NOMO-1 (cell line): ENCODE results near the gene LCN10.
A peak's percentile ranks its signal among the peaks of the same experiment; 100 is the strongest.
"Not testable (repeated sequence)": the region's sequence is repeated elsewhere in the genome, so short reads cannot be mapped to it uniquely, and the experiment has no call there.

Source experiments
- DNase-seq, 2 experiments: peaks; one replicate each; lab custom pipeline; 2025; ENCODE audit not compliant: unreplicated experiment in 2 of 2; lab: John Stamatoyannopoulos, UW

LCN10 gene

DNA sequence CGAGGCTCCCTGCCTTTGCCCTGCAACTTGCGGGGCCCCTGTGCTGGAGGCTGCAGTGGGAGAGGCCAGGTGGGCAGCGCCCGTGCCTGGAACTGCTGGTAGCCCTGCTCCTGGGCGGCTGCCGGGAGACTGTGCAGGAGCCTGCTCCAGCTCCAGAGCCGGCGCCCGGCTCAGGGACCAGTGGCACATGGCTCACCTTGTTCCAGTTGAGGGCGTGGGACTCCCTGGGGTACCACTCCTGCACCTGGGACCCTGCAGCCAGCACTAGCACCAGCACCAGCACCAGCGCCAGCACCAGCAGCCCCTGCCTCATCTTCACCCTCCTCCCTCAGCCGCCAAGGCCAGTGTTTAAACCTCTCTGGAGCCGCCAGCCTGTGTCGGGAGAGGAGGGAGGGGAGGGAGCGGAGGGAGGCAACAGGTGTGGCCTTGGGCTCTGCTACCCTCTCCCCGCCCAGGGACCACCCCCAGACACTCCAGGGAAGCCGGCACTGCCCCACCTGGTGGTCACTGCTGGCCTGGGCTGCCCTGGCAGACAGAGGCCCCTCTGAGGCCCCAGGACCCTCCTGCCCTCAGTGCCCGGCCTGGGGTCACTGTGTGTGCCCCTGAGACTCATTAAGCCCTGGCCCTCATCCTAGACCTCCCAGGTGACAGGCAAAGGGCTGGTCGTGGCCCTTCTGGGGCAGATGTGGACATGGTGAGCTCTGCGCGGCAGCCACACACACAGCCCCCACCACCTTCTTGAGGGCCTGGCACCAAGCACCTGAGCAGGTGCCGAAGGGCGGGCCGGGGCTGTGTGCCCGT, at the start of gene LCN10:
TSS of gene LCN10 (minus strand) at position 350 of the 801 bp plus-strand sequence. CDS start at position 313, 37 bp downstream.
- no peak for DNase-seq

DNA sequence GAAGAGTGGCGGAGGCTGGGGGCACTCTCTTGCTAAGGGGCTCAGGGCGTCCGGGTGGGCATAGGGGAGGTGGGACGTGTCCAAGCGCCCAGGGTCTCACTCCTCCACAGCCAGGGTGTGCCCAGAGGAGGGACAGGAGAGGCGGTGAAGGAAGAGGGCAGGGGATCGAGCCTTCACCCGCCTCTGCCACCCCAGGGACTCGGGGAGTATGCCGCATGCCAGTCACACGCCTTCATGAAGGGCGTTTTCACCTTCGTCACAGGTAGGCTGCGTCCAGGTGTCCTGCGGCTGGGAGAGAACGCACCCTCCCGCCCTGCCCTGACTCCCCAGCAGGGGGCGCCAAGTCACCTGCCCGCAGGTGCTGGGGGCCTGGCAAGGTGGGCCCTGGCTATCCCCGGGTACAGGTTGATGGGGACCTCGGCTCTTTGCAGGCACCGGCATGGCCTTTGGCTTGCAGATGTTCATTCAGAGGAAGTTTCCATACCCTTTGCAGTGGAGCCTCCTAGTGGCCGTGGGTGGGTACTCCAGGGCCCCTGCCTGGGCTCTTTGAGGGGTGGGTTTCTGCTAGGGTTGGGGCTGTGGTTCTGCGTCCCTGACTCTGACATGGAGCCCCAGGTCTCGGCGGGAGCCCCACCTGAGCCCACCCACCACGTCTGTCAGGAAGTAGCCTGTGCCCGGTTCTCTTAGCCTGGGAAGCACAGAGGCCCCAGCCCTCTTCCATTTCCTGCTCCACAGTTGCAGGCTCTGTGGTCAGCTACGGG, 49.0 kb upstream of the LCN10 start:
- peak; percentile 52 to 67 for DNase-seq

DNA sequence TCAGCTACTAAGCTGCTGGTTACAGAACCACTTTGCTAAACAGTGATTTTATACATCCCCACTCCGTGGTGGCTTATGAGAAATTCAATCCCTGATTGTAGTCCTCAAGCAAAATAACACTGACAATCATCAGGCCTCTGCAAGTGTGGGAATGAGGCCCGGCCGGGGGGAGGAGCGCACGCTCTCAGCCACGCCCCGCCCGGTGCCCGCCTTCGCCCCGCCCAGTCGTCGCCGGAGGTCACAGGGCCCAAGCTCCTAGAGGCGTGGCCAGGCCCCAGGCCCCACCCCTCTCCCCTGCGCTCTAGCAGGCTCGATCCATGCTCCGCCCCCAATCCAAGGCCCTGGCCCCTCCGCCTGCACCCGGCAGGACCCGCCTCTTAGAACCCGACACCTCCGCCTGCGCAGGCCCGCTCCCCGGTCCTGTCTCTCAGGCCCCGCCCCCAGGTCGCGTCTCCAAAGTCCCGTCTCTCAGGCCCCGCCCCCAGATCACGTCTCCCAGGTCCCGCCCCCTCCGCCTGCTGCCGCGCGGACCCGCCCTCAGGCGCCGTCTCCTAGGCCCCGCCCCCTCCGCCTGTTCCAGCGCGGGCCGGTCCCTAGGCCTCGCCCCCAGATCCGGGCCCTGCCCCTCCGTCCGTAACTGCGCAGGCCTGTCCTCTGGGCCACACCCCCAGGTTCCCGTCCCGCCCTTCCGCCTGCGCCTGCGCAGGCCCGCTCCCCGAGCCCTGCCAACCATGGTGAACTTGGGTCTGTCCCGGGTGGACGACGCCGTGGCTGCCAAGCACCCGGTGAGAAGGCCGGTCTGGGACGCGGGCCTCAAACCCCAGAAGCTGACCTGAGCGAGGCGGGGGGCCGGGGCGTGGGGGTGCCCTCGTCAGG, 48.1 kb upstream of the LCN10 start, which contains the start of gene TMEM141:
TSS of gene TMEM141 (plus strand) at position 705 of the 876 bp plus-strand sequence. CDS start at position 732, 27 bp downstream.
- DNase-seq: peak; percentile 100

DNA sequence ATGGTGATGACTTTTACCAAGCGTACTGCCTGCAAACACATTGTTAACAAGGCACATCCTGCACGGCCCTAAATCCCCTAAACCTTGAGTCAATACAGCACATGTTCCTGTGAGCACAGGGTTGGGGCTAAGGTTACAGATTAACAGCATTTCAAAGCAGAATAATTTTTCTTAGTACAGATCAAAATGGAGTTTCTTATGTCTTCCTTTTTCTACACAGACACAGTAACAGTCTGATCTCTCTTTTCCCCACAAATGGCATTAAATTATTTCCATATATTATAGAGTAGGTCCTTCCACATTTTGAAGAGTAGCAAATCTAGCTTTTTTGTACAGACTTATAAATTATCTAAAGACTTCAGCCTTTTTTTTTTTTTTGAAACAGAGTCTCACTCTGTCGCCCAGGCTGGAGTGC, 46.8 kb upstream of the LCN10 start:
- no peak for DNase-seq

DNA sequence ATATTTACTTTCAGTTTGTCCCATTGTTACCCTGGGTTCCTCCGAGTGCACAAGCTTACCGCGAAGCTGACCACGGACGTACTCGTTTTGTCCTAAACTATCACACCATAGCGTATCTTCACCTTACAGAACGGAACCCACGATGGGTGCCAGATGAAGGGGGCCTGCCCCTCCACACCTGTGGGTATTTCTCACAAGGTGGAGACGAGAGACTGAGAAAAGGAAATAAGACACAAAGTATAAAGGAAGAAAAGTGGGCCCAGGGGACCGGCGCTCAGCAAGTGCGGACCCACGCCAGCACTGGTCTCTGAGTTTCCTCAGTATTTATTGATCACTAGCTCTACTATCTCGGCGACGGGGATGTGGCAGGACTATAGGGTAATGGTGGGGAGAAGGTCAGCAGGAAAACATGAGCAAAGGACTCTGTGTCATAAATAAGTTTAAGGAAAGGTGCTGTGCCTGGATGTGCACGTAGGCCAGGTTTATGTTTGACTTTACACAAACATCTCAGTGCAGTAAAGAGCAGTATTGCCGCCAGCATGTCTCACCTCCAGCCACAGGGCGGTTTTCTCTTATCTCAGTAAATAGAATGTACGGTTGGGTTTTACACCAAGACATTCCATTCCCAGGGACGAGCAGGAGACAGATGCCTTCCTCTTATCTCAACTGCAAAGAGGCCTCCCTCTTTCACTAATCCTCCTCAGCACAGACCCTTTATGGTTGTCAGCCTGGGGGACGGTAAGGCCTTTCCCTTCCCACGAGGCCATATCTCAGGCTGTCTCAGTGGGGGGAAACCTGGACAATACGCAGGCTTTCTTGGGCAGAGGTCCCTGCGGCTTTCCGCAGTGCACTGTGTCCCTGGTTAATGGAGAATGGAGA, 46.1 kb upstream of the LCN10 start:
- not testable (repeated sequence) for DNase-seq

DNA sequence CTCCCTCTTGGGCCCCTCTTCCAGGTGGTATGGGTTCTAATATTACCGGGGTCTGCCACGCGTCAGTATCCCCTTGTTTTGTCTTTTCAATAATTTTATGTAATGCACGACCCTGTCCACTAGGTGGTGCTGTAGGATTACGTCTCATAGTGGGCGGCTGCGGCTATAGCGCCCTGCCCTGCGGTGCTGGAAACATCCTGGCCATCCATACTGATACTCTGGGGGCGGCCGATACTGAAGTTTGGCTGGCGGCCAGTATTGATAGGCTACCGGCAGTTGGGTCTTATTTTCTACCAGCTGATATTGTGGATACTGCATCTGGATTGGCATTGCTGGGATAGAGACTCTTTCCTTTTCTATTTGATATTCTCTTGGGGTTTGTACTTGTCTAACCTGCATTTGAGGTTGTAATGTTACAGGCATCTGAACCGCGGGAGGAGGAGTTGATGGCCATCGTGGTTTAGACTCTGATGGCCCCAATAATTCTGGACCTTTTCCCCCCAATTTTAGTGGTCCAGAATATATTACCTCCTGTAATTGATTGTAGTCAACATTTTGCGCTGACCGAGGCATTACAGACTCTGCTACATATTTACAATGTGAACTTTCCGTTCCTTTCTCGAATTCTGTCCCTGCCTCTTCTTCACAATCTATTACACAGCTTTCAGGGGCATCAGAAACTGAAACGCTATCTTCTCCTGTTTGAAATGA, 45.1 kb upstream of the LCN10 start:
- peak; percentile 76 to 78 for DNase-seq

DNA sequence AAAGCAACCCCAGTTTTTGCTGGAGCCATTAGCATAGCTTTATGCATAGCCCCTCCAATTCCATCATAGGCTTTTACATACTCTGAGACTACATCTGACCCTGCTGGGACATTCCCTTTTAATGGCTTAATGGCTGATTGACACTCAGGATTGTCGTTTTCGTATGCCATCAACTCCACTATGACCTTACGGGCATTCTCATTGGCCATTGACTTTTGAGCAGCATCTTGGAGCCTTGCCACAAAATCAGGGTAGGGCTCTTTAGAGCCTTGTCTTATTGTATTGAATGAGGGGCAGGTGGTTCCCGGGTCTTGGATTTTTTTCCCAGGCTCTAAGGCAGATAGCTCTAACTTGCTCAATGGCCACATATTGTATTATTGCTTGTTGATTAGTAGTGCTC, 44.2 kb upstream of the LCN10 start:
- DNase-seq: not testable (repeated sequence)

DNA sequence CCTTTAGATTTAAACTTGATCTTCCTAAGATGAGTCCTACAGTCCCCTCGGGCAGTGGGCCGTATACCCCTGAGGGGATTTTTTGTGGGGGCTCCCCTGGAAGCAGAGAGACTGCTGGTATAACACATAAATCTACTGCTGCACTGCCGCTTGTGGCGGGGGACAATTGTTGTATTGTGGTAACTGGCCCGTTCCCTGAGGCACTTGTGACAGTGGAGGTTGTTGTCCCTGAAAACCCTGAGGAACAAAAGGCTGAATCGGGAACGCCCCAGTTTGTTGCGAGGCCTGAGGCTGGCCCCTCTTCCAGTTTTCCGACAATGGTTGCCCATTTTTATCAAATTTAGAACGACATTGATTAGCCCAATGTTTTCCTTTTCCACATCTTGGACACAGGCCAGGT, 43.7 kb upstream of the LCN10 start:
- DNase-seq: no peak

DNA sequence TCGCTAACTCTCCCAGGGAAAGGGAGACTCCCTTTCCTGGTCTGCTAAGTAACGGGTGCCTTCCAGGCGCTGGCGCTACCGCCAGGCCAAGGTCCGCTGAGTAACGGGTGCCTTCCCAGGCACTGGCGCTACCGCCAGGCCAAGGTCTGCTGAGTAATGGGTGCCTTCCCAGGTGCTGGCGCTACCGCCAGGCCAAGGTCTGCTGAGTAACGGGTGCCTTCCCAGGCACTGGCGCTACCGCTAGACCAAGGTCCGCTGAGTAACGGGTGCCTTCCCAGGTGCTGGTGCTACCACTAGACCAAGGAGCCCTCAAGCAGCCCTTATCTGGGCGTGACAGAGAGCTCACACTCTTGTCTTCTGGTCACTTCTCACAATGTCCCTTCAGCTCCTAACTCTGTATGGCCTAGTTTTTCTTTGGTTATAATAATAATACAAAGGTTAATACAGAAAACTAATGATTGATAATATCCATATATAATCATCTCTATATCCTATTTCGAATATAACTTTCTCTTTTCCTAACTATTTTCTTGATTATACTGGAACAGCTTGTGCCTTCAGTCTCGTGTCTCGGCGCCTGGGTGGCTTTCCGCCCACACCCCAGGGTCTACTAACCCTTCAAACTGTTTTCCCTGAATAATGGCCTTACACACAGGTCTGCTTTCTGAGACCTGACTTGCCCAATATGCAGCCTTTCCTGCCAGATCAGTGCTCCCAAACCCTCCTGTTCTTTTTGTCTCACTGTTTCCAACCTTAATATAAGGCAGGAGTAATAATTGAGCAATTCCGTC, 43.0 kb upstream of the LCN10 start:
- DNase-seq: not testable (repeated sequence)

DNA sequence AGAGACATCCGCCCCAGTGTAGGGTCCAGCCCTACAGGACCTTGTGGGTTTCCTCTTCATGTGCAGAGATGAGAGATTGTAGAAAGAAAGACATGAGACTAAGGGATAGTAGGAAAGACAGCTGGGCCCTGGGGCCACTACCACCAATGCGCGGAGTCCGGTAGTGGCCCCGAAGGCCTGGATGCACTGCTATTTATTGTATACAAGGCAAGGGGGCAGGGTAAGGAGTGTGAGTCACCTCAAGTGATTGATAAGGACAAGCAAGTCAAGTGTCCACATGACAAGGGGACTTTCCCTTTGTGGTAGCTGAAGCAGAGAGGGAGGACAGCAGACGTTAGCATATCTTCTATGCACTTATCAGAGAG, 42.2 kb upstream of the LCN10 start:
- no peak for DNase-seq

DNA sequence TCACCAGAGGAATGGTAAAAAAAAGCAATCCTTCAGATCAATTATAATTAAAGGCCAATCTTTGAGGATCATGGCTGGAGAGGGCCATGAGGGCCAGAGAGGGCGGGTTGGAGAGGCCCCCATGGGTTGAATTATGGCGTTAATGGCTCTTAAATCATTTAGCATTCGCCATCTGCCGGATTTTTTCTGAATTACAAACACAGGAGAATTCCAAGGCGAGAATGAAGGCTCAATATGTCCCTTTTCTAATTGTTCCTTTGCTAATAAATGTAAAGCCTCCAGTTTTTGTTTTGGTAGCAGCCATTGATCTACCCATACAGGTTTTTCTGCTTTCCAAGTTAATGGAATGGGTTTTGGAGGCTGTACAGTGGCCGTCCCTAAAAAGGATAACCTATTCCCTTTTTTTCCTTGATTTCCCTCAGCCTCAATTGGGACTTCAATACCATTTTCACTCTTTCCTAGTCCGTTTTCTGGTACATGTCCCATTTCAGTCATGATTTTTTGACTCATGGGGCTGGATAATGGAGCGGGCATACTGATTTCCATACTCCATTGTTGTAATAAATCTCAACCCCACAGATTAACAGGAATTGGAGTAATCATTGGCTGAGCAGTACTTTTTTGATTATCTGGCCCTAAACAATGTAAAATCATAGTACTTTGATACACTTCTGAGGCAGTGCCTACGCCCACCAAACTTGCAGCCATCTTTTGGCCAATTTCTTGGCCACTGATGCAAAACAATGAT, 41.7 kb upstream of the LCN10 start:
- peak; percentile 40 to 55 for DNase-seq

DNA sequence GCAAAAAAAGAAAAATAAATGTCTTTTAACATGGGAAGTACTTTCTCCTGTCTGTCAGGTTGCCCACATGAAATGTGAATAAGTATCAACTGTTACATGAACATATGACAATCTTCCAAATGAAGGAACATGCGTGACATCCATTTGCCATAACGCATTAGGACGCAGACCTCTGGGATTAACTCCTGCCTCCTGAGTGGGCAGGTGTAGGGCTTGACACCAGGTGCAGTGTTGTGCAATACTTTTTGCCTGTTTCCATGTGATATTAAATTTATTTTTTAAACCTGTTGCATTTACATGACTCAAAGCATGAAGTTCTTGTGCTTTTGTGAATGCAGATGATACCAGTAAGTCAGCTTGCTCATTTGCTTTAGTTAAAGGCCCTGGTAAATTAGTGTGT, 39.7 kb upstream of the LCN10 start:
- DNase-seq: no peak

DNA sequence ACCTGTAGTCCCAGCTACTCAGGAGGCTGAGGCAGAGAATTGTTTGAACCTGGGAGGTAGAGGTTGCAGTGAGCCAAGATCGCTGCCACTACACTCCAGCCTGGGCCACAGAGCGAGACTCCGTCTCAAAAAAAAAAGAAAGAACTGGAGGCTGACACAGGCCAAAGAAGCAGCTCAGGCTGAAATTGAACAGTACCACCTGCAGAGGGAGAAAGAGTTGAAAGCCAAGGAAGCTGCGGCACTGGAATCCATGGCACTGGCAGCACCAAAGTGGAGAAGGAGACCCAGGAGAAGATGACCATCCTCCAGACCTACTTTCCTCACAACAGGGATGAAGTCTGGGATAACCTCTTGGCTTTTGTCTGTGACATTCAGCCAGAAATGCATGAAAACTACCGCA, 37.1 kb upstream of the LCN10 start:
- no peak for DNase-seq

DNA sequence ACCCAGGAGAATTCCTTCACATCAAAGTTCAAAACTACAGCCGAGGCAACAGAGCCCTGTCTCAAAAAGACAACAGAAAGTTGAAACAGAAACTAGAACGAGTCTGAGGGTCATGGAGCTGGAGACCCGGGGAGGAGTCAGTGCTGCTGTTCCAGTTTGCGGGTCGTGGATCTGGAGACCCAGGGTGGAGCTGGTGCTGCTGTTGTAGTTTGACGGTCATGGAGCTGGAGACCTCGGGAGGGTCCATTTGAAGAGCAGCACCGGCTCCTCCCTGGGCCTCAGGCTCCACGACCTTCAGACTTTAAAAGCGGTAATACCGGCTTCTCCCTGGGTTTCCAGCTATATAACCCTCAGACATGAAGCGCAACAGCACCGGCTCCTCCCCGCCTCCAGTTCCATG, 34.6 kb upstream of the LCN10 start:
- no peak for DNase-seq

DNA sequence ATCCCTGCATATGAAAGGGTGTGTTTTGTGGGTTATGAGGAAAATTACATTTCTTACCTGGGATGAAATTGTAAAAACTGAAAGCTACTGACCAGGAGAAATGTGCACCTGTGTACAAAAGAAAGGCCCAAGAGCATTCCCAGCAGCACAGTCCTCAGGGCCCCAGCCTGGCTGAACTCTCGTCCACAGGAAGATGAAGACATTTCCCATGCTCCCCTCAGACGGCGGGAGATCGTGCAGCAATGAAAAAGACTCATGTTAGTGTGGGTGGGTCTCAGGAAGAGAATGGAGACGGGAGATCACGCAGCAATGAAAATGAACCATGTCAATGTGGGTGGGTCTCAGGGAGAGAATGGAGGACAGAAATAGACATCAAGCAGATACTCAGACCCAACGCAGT, 34.2 kb upstream of the LCN10 start:
- DNase-seq: no peak

DNA sequence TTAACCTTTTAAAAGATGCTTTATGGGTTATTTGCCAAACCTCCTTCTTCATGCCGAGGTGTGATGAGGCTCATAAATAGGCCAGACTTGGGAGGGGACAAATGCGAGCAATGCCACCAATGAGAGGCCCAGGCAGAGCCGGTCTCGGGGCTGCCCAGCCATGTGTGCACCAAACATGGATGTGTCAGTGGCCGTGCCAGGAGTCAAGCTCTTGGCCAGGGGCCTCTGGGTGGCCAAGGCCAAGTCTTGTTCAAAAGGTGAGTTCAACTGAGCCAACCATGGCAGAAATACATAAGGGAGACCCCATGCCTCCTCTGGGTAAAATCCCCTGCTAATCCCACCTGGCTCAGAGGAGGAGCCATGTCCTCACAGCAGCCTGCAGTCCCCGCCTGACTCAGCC, 32.5 kb upstream of the LCN10 start:
- no peak for DNase-seq

DNA sequence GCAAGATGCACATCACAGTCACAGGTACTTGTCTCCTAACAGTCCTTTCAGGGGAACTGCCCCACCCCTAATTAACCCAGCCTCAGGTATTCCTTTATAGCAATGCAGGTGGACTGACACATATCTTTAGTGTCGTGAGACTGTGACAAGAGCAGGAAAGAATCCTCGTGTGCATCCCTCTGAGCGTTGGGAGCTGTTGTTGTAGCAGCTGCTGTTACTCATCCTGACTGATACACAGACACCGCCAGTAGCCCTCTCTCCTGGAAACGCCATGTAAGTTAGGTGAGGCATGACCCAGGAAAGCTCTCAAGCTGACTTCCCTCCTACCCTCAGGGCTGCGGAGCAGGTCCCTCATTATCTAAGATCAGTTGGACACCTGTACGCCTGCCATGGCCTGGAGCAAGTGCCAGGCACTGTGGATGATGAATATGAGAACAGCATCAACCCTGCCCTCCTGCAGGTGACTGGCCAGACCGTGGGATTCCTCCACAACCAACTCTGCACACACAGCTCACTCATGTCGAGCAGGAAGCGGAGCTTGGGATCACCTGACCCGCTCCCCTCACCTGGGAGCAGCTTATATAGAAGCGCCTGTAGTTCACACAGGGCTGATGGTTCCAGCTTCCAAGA, 31.8 kb upstream of the LCN10 start:
- DNase-seq: no peak
